SIG-M5 treated with dmso at 0.1 percent for 504 hours (cell line): Measurements from ENCODE around the gene REELD1.

Experiments used
- DNase-seq: peaks from one replicate; lab custom pipeline; 2025; ENCODE audit not compliant: unreplicated experiment; lab: John Stamatoyannopoulos, UW

Gene REELD1

GRCh38 chr4:146265950-146266490, 51.7 kb downstream of the REELD1 start:
- no peak for DNase-seq

GRCh38 chr4:146267826-146268225, 53.5 kb downstream of the REELD1 start:
- no peak for DNase-seq

GRCh38 chr4:146269228-146269653, 54.9 kb downstream of the REELD1 start:
- DNase-seq, result no peak

- DNase-seq, result no peak
Observed at GRCh38 chr4:146271466-146271865, 57.1 kb downstream of the REELD1 start.

GRCh38 chr4:146273204-146273901, 59.0 kb downstream of the REELD1 start:
- no peak for DNase-seq

- DNase-seq, result no peak
Observed at GRCh38 chr4:146274774-146275173, 60.4 kb downstream of the REELD1 start.

- DNase-seq, result no peak
Observed at GRCh38 chr4:146275370-146275769, 61.0 kb downstream of the REELD1 start.

GRCh38 chr4:146278986-146279385, 64.6 kb downstream of the REELD1 start:
- no peak for DNase-seq
